Bronchial epithelial cell (primary cell): Measurements from ENCODE around the gene HEG1. TPM values are rescaled to one million over a fixed set of nuclear protein-coding genes. Genes with fewer than 3 reads are reported as not detected.
A peak's percentile ranks its signal among the peaks of the same experiment; 100 is the strongest.

Source experiments
- DNase-seq: peaks from one replicate; pipeline ENCODE4 v3.0.0-alpha.2; 2010; ENCODE audit warnings: low read depth
- FAIRE-seq: peaks from 2 replicates; lab custom pipeline; 2011; peaks lifted over from hg19 to GRCh38; lab: Jason Lieb, UNC
- H3K27me3 ChIP-seq: 2 replicates; pipeline ENCODE4 v1.5.1; 2011; ENCODE audit warnings: low read length; ENCODE audit not compliant: control insufficient read depth, insufficient read depth
- H3K36me3 ChIP-seq: 2 replicates; pipeline ENCODE4 v1.5.1; 2011; ENCODE audit warnings: low read length; ENCODE audit not compliant: control insufficient read depth, insufficient read depth
- H3K4me3 ChIP-seq: 2 replicates; pipeline ENCODE4 v1.5.1; 2011; ENCODE audit warnings: mild to moderate bottlenecking, low read depth, low read length, control low read depth
- total RNA-seq: library from RNA; depleted of rRNA; stranded (reverse); fragments of >200 nt; gene quantifications from 2 replicates; pipeline ENCODE4 v1.2.1, GENCODE V29; 2014
- TF ChIP-seq, protein P1 (sequence below): IDR thresholded peaks from 2 replicates; pipeline ENCODE4 v1.5.1; 2011; ENCODE audit warnings: mild to moderate bottlenecking, moderate library complexity, low read length, control low read depth, inconsistent platforms; ENCODE audit not compliant: insufficient read depth, severe bottlenecking

Gene HEG1
- total RNA-seq, 1 donor from 2014 or later: 7.1 TPM

DNA sequence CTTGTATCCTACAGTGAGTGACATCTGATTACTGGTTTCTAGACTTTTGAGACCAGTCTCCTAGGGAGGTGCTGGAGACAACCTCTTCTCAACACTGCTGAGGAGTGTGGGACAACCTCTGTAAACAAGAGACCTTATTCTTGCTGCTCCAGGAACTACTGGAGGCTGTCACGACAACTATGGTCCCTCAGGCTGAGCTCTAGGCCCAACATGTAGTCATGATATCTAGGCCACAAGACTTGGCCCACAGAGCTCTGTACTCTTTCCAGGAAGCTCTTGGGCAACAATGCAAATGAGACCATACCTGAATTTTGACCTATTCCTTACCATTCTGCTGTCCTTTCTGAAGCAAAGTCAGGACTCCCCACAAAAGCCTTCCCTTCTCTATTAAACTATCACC is 24.3 kb upstream of the HEG1 start:
- no peak for DNase-seq
- FAIRE-seq: no peak
- peaks cover 1% of the 10 kb centered on the region for H3K36me3 ChIP-seq
- H3K4me3 ChIP-seq: no peak overlapping the region
- no peaks in the 10 kb centered on the region for H3K27me3 ChIP-seq
- TF ChIP-seq, protein P1, sequence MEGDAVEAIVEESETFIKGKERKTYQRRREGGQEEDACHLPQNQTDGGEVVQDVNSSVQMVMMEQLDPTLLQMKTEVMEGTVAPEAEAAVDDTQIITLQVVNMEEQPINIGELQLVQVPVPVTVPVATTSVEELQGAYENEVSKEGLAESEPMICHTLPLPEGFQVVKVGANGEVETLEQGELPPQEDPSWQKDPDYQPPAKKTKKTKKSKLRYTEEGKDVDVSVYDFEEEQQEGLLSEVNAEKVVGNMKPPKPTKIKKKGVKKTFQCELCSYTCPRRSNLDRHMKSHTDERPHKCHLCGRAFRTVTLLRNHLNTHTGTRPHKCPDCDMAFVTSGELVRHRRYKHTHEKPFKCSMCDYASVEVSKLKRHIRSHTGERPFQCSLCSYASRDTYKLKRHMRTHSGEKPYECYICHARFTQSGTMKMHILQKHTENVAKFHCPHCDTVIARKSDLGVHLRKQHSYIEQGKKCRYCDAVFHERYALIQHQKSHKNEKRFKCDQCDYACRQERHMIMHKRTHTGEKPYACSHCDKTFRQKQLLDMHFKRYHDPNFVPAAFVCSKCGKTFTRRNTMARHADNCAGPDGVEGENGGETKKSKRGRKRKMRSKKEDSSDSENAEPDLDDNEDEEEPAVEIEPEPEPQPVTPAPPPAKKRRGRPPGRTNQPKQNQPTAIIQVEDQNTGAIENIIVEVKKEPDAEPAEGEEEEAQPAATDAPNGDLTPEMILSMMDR: no peak

DNA sequence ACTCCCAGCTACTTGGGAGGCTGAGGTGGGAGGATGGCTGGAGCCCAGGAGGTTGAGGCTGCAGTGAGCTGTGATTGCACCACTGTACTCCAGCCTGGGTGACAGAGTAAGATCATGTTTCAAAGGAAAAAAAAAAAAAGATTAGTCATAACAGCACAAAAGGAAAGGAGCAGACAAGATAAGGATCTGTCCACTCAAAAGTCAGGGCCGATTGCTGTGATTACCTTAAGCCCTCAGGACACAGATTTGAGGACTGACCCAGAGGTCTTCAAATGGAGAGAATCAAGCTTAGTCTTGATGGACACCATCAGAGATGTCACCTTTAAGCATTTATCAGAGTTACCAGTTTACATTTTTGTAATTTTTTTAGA is 23.9 kb upstream of the HEG1 start:
- H3K4me3 ChIP-seq: no peak overlapping the region
- FAIRE-seq (no peak), DNase-seq (peak; percentile 73)
- TF ChIP-seq, protein P1: no peak
- H3K36me3 ChIP-seq: peaks cover 1% of the 10 kb centered on the region
- H3K27me3 ChIP-seq: no peaks in the 10 kb centered on the region

DNA sequence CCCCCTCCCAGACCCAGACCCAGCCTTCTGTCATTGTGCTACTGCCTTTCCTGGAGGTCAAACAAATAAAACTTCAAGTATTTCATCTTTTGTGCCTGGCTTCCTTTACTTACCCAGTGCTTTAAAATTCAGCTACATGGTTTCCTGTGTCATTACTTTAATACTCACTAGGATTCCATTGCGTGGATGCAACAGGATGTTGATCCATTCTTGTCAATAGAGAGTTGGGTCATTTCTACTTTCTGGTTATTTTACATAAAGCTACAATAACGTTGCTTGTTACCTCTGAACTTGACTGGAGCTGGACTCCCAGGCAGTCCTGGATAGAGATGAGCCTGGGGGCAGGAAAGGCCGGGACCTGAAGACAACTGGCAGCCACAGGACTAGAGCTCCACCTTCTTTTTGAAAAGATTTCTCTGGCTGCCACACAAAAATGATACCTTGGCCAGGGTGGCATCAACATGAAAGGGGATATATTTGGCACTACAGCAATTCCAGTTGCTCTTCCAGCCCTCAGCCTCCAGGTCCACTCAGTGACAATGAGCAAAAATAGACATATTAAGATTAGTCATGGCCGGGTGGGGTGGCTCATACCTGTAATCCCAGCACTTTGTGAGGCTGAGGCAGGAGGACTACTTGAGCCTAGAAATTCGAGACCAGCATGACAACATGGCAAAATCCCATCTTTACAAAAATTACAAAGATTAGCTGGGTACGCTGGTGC is 23.3 kb upstream of the HEG1 start:
- Histone ChIP-seq H3K27me3 (no peaks in the 10 kb centered on the region), H3K36me3 (peaks cover 1% of the 10 kb centered on the region), H3K4me3 (no peak overlapping the region)
- DNase-seq (no peak), FAIRE-seq (no peak)
- TF ChIP-seq, protein P1: no peak

DNA sequence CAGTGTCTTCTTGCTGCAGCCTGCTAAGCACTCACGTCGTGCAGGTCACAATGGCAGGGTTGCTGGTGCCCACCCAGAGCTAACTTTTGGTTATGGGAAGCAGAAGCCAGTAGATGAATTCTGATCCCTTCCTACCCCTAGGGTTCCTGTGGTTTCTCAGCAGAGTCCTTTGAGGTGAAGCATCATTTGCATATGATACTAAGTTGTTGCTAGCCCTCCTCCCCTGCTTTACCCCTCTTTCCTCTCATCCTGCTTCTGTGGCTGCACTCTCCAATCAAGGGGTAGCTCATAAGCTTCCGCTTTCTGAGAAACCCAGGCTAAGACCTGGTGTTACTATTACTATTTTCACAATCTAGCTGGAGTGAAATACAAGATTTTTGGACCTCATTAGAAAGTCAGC is 22.1 kb upstream of the HEG1 start:
- FAIRE-seq (no peak), DNase-seq (no peak)
- H3K36me3 ChIP-seq: peaks cover 1% of the 10 kb centered on the region
- TF ChIP-seq, protein P1: no peak
- H3K4me3 ChIP-seq: no peak overlapping the region
- H3K27me3 ChIP-seq: no peaks in the 10 kb centered on the region

DNA sequence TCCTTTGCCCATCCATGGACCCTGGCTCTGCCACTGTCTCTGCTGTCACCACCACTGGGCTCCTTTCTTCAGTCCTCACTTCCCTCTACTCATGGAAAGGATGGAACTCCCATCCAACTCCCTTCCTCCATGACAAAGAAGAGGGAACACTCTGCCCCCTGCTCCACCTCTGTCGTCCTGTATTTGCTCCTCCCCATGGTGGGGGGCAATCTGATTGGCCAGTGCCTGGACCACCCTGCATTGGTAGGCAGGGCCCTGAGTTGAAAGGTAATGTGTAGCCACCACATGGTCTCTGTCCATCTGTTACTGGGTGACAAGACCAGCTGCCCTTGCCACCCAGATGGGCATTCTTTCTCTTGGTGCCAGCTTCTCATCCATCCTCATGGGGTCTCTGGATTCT is 20.7 kb upstream of the HEG1 start:
- Histone ChIP-seq H3K36me3 (peaks cover 1% of the 10 kb centered on the region), H3K4me3 (no peak overlapping the region), H3K27me3 (no peaks in the 10 kb centered on the region)
- TF ChIP-seq, protein P1: no peak
- DNase-seq (no peak), FAIRE-seq (no peak)

DNA sequence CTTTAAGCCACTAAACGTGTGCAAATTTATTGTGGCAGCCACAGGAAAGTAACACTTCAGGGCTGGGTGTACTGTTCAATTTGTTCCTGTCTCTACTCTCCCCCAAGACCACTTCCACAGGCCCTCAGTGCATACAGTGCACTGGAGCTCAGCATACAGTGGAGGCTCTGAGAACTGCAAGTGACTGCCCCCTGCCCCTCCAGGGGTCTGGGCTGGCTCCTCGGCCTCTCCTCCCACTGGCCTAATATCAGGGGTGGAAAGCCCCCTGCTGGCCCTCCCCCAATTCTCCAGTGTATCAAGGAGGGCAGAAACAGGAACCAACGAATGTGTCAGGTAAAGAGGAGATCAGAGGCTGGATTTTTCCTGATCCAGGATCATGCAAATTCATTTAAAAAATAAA is 19.9 kb upstream of the HEG1 start:
- no peak overlapping the region for H3K4me3 ChIP-seq
- no peaks in the 10 kb centered on the region for H3K27me3 ChIP-seq

More for the DNA sequence above, 19.9 kb upstream of the HEG1 start:
- FAIRE-seq (no peak), DNase-seq (no peak)
- TF ChIP-seq, protein P1: no peak
- peaks cover 1% of the 10 kb centered on the region for H3K36me3 ChIP-seq
